HG03520 (cell line): Measurements from ENCODE around the gene CRACR2B.
A peak's percentile ranks its signal among the peaks of the same experiment; 100 is the strongest.

Experiments
- ATAC-seq: cut with Tn5 transposase; IDR thresholded peaks from one replicate; pipeline ENCODE4 v1.9.1; 2021; ENCODE audit warnings: mild to moderate bottlenecking, moderate library complexity; ENCODE audit not compliant: unreplicated experiment

CRACR2B gene

DNA sequence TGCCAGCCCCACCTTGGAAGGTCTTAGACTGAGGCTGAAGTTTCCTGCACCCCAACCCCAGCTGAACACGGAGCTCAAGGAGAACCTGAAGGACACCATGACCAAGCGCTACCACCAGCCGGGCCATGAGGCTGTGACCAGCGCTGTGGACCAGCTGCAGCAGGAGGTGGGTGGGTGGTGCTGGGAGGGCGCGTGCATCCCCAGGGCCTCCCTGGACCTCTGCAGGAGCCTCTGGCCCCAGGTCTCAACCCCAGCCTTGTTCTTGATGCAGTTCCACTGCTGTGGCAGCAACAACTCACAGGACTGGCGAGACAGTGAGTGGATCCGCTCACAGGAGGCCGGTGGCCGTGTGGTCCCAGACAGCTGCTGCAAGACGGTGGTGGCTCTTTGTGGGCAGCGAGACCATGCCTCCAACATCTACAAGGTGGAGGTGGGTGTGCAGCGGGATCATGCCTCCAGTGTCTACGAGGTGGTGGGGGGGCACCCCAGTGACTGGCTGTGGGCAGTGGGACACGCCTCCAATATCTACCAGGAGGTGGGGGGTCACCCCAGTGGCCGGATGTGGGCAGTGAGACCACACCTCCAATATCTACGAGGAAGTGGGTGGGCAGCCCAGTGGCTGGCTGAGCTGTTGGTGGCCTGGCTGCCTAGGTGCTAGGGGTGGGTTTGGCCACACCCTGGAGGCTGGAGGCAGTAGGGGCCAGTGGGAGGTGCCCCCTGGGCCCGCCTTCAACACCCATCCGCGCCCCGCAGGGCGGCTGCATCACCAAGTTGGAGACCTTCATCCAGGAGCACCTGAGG, 9.7 kb downstream of the CRACR2B start:
- ATAC-seq, result no peak

- ATAC-seq, result no peak
Measured at GRCh38 chr11:837990-838307, 10.2 kb downstream of the CRACR2B start.

DNA sequence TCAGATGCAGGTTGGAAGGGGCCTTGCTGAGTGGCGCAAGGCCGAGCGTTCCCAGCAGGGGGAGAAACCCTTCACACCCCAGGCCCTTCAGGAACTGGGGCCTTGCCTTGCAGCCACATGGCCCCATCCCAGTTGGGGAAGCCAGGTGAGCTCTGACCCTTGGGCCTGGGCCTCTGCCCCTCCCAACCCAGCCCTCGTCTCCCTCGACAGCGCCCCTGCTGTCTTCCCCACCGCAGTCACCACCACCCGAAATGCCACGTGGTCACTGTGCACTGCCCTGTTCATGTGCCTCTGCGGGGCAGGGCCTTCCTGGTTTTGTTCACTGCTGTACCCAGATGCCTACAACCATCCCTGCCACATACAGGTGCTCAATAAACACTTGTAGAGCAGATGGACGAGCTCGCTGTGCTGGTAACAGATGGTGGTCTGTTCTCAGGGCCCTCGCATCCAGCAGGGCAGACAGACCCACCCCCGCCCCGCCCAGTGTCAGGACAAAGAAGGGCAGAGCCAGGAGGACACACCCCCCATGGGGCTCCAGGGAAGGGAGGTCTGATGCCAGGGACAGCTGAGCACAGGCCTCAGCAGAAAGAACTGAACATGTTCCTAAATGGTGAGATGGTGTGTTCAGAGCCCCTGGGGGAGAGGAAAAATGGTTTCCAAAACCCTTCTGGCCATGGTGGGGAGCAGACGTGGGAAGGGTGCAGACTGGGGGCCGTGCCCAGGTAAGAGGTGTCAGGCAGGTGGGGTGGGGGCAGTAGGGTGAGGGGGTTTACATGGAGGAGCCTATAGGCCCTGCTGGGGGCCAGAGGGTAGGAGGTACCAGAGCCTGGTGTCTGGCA, 10.9 kb downstream of the CRACR2B start:
- no peak for ATAC-seq

- no peak for ATAC-seq
Measured at GRCh38 chr11:839280-839623, 11.5 kb downstream of the CRACR2B start.

- no peak for ATAC-seq
Measured at GRCh38 chr11:839875-840617, 12.3 kb downstream of the CRACR2B start.

DNA sequence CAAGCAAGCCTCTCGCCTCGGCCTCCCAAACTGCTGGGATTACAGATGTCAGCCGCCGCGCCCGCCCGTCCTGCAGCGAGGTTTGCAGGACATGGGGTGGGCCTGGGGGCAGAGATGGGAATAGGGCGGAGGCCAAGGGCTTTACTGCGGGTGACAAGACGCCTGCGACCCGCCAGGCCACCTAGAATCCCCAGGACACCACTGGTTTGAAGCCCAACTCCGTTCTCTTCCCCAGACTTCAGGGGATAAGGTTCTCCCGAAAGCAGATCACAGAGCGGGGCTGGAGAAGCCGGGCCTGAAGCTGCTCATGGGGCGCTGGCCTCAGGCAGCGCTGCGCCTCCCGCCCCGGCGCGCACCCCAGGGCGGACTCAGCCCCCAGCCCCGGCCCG, 14.3 kb downstream of the CRACR2B start:
- ATAC-seq, result peak; percentile 25

DNA sequence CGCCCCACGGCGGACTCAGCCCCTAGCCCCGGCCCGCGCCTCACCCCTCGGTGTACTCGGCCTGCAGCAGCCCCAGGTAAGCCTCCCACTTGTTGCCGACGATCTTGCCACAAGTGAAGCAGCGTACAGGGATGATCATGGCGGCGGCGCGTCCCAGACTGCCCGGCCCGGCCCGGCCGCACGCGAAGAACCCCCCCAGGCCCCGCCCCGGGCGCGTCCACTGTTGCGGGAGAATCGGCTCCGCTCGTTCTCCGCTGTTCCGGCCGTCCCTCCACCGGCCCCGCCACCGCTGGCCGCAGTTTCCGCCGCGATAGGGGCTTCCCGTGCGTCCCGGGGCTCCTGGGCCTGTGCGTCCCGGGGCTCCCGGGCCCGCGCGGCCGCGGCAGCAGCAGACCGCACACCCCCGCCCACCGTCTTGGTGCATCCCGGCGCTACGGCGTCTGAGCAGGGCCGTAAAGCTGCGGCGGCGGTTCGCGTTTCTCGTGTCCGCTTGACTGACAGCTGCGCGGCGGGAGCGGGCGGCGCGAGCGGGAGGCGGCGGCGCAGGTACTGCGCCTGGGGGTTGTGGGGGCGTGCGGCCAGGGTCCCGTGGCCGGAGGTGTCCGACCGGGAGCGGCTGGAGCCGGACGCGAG, 14.8 kb downstream of the CRACR2B start, which contains the start of the genes POLR2L and TSPAN4:
TSS of gene POLR2L (minus strand) at position 160 of the 633 bp plus-strand sequence. CDS start at position 139, 21 bp downstream.
TSS of gene TSPAN4 (plus strand) at position 483 of the 633 bp plus-strand sequence. CDS start 7,453 bp downstream, outside the sequence.
- peak; percentile 66 for ATAC-seq

DNA sequence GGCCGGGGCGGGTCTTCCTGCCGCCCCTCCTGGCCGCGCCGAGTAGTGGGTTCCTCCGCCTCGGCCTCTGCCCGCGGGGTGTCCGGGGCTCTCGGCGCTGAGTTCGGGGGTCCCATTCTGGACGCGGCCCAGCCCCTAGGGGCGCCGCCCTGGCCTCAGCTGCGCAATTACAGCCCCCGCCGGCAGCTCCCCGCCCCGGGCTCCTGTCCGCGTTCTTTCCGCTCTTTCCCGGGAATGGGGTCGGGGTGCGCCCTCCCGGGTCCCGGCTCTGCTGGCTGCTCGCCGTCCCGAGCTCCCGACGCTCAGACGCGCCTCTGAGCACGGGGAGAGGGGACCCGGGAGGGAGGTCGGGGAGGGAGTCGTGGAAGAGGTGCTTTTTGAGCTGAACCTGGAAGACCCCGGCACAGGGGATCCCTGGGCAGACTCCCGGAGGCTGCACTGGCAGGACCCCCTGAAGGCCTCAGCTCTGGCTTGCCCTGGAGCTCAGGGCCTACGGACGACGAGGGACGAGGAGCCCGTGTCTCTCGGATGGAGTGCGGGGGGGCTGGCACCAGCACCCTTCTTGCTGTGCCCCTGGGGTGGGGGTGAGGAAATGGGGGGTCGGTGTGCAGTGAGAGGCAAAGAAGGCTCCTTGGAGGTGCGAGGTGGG, 15.5 kb downstream of the CRACR2B start:
- no peak for ATAC-seq

DNA sequence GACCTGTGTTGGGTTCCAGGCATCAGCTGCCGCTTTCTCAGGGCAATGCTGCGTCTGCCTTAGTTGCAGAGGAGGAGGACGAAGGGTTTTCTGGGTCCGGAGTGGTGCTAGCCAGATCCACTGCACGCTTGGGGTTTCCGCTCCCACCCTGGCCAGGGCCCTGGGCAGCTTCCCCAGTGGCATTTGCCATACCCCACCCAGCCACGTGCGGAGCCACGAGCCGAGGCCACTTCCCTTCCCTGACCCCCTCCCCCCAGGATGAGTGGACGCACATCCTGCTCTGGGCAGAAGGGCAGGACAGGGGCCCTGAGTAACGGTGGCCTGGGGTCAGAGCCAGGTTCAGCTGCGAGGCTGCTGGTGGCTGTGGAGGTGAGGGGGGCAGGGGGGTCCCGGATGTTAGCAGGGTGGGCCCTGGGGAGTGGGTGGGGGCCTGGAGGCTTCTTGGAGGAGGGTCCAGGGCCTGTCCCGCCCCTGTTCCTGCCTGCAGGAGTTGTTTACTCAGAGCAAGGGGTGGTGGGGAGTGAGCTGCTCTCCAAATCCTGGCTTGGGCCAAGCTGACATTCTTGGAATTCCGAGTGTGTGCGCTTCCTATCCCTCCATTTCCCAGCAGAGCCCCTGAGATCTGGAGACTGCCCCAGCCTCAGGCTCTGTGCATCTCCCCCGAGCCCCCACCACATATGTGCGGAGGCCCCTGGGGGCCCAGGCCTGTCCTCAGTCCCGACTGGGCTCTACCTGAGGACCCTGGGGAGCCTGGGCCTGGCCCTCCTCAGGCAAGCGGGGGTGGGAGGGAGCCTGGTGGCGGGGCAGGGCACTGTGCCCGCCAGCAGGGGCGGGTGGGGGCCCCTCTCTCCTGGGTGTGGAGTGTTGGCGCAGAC, 16.3 kb downstream of the CRACR2B start:
- ATAC-seq, result no peak

- no peak for ATAC-seq
Measured at GRCh38 chr11:844693-845644, 17.2 kb downstream of the CRACR2B start.

DNA sequence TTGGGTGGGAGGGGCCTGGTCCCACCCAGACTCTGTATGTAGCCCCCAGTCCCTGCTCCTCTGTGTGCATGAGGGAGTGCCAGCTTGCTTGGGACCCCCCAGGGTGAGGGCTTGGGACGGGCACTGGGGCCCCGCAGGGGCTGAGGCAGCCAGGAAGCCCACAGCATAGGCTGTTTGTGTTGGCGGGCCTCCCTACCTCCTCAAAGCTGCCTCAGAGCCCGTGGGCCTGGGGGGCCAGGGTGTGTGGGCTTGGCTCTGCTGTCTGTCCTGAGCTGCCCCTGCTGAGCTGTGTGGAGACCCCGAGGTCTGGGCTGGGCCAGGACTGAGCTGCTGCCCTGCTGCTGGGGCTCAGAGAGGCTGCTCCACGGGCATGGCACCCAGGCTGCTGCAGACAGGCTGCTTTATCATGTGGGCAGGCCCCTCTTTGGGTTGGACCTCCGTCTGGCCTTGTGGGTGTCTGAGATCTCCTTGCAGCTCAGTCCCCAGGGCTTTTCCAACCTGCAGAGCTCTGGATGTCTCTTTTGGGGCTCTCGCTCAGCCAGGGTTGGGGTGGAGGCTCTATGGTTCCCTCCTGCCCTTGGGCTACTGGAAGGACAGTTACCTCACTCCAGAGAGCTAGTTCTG, 18.3 kb downstream of the CRACR2B start:
- no peak for ATAC-seq

DNA sequence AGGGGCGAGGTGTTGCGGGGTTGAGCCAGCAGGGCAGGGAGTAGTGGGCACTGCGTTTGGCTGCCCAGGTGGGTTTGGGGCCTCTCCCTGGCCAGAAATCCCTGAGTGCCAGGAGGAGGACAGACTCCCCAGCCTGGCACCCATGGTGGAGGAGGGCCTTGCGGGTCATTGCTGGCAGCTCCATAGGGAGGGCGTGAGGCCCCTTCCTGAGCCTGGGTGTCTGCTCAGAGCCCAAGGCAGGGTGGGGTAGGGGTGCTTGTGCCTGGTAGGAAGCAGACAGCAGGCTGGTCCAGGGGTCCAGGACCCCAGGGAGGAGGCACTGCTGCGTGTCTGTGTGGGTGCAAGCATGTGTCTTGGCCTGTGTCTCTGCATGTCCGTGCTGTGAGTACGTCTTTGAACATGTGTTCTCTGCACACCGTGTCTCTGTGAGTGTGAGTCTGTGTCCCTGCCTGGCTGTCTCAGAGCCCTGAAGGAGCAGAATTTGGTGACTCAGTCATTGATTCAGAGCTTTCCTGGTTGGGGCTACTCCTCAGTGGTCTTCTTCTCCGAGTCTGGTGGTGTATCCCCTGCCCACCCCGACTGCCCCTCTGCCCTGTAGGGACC, 18.9 kb downstream of the CRACR2B start:
- no peak for ATAC-seq

GRCh38 chr11:847876-848275, 20.2 kb downstream of the CRACR2B start:
- ATAC-seq, result no peak

GRCh38 chr11:848380-848931, 20.7 kb downstream of the CRACR2B start:
- no peak for ATAC-seq

- ATAC-seq, result no peak
Measured at GRCh38 chr11:849104-849824, 21.5 kb downstream of the CRACR2B start.

DNA sequence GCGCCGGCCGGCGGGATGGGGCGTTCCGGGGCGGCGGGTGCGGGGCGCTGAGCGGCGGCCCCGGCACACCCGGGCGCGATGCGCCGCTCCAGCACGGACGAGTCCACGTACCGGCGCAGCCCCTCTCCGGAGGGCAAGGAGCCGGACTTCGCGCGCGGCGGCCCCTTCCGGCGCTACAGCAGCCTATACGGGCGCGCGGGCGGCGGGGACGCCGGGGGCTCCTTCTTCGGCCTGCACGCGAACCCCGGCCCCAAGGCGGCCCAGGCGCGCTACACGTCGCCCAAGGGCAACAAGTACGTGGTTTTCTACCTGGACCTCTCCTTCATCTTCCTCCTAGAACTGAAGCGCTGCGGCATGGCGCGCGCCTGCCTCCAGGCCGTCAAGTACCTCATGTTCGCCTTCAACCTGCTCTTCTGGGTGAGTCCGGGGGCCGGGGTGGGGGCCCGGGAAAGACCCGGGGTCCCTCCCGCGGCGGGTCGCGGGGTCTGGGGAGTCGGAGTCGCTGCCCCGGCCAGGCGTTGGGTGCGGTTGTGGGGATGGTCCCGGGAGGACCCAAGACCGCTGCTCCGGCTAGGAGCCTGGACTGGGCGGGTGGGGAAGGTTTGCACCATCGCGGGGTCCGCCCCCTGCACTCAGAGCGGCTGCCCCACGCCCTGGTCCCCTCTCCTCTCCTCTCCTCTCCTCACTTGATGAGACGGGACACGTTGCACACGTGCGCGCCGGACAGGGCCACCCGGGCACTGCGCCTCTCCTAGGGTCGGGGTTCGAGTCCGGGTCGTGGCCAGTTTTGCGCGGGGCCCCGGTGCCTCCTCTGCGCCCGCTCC, 22.4 kb downstream of the CRACR2B start:
- ATAC-seq, result no peak
